ENCODE results near the gene UGT1A10.

DNA sequence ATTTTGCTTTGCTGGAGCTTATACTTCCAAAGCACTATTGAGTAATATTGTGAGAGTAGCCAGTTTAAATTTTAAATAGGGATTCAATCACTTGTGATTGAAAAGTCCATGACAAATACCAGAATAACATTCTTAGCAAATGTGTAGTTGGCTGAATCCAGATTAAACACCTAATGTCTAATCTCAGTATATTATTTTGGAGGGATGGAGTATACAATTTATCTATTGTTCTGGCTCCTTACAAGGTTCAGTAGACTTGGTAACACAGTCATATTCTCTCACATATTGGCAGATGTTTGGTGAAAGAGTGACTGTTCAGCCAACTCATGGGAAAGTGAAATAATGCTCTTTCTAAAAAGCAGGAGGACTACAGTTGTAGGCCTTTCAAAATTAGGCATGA lies 37.6 kb downstream of the UGT1A10 start:
- TF ChIP-seq, protein P1, sequence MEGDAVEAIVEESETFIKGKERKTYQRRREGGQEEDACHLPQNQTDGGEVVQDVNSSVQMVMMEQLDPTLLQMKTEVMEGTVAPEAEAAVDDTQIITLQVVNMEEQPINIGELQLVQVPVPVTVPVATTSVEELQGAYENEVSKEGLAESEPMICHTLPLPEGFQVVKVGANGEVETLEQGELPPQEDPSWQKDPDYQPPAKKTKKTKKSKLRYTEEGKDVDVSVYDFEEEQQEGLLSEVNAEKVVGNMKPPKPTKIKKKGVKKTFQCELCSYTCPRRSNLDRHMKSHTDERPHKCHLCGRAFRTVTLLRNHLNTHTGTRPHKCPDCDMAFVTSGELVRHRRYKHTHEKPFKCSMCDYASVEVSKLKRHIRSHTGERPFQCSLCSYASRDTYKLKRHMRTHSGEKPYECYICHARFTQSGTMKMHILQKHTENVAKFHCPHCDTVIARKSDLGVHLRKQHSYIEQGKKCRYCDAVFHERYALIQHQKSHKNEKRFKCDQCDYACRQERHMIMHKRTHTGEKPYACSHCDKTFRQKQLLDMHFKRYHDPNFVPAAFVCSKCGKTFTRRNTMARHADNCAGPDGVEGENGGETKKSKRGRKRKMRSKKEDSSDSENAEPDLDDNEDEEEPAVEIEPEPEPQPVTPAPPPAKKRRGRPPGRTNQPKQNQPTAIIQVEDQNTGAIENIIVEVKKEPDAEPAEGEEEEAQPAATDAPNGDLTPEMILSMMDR (IDR thresholded peaks at IDR 0.05): no peak
- no peak for TF ChIP-seq POLR2A (IDR thresholded peaks at IDR 0.05)

Measured in vagina (tissue), 2 donors.